ENCODE data around the gene ARIH2.
"Not testable (repeated sequence)": the region's sequence is repeated elsewhere in the genome, so short reads cannot be mapped to it uniquely, and the experiment has no call there.

Gene ARIH2

DNA sequence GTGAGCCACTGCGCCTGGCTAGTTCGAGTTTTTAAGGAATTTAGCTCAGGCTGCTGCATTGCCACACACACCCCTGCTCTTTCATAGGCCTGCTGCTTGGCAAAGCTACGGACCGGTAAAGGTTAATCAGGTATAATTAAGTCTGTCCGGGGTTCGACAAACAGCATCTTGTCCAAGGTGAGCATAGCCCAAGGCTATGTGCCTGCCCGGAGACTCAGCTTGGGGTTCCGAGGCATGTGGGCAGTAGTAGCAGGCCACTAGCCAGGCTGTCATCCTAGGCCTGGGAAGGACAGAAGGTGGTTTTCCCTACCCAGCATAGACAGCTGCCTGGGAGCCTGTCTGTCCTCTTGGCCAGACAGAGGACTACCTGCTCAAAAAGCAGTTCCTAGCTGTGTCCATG lies 78.0 kb downstream of the ARIH2 start:
- Histone ChIP-seq H3K4me1 (ENCODE audit: insufficient read depth, low read length) (peaks cover 5% of the 10 kb centered on the region), H3K9ac (ENCODE audit: low read depth, low read length) (no peak overlapping the region), H3K36me3 (ENCODE audit: insufficient read depth, low read length) (no peaks in the 10 kb centered on the region), H3K9me3 (ENCODE audit: control insufficient read depth, insufficient read depth, low read length) (no peaks in the 10 kb centered on the region)

DNA sequence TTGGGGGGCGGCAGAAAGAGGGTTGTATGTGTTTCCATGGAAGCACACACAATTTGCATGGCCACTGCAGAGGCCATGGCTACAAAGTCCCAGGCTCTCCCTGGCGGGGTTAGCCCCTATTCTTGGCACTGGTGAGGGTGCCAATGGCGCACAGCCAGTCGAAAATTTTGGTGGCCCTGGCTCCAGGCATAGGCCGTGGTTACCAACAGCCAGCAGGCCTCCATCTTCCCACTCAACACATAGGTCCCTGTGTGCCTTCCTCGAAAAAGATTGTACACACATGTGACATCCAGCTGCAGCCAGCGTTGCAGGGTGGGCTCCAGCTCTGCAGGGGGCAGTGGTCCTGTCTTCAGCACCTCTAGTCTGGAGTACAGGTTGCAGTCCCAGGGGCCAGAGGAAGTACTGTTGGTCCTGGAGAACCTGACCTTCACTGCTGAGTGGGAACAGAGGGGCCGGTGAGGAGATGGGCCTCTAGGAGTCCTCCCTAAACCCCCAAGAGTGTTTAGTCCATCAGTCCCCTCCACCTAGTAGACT lies 78.5 kb downstream of the ARIH2 start:
- H3K4me1 ChIP-seq (ENCODE audit: insufficient read depth, low read length), result peaks cover 5% of the 10 kb centered on the region; the same call in 1 of the 2 replicates
- H3K9me3 ChIP-seq (ENCODE audit: control insufficient read depth, insufficient read depth, low read length), result no peaks in the 10 kb centered on the region
- no peak overlapping the region for H3K9ac ChIP-seq (ENCODE audit: low read depth, low read length)
- no peaks in the 10 kb centered on the region for H3K36me3 ChIP-seq (ENCODE audit: insufficient read depth, low read length)

DNA sequence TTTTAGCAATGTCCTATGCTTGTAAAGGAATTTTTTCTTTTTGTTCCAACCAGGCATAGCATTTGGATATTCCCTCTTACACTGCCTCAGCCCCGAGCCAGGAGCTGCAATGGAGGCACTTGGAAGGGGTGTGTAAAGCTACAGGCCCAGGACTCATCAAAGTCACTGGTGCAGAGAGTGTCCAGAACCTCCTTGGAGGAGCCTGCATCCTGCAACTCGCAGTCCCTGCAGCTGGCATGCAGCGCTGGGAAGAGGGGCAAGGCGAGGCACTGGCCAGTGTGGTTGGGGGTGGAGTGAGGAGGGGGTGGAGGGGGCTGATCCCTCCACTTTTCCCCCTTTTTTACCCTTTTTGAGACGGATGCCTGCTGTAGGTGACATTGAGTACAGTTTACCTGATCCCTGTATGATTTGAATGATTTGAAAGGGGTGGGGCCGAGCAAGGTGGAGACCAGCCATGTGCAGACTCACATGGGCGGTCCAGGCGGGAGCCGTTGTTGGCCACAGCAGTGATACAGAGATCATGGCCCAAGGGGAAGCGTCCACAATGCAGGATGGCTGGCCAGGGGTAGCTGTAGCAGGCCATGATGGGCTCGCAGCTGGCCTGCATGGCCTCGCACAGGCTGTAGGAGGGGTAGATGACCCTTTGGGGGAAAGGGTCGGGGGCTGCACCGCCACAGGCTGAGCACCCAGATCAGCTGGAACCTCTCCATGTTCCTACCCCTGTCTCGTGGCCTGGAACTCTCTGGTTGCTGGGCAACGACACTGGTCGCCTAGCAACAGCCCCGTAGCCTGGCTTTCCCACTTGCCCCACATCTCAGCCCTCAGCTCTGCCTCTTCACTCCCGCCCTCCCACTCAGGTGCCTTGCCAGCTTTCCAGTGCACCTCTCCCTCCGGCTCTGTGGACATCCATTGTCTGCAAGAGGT lies 79.3 kb downstream of the ARIH2 start:
- Histone ChIP-seq H3K36me3 (ENCODE audit: insufficient read depth, low read length) (no peaks in the 10 kb centered on the region), H3K9me3 (ENCODE audit: control insufficient read depth, insufficient read depth, low read length) (no peaks in the 10 kb centered on the region), H3K4me1 (ENCODE audit: insufficient read depth, low read length) (peaks cover 5% of the 10 kb centered on the region; the same call in 1 of the 2 replicates), H3K9ac (ENCODE audit: low read depth, low read length) (no peak overlapping the region)

GRCh38 chr3:48999085-48999858 lies 80.6 kb downstream of the ARIH2 start:
- no peaks in the 10 kb centered on the region for H3K36me3 ChIP-seq (ENCODE audit: insufficient read depth, low read length)
- no peak overlapping the region for H3K9ac ChIP-seq (ENCODE audit: low read depth, low read length)
- H3K9me3 ChIP-seq (ENCODE audit: control insufficient read depth, insufficient read depth, low read length), result no peaks in the 10 kb centered on the region
- H3K4me1 ChIP-seq (ENCODE audit: insufficient read depth, low read length), result peaks cover 5% of the 10 kb centered on the region; the same call in 1 of the 2 replicates

DNA sequence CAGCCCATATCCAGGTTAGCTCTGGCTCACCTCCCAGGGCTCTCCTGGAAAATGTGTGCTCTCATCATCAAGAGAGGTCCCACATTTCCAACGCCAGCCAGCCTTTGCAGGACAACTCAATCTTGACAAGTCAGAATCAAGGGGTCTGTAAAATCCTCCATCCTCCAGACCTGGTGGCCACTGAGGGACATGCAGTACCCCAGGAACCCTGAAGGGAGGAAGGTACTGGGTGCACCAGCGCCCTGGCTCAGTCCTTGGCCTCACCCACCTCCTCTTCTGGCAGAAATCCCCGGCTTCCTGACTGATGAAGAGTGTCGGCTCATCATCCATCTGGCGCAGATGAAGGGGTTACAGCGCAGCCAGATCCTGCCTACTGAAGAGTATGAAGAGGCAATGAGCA lies 82.5 kb downstream of the ARIH2 start:
- Histone ChIP-seq H3K9me3 (ENCODE audit: control insufficient read depth, insufficient read depth, low read length) (no peaks in the 10 kb centered on the region), H3K9ac (ENCODE audit: low read depth, low read length) (no peak overlapping the region), H3K36me3 (ENCODE audit: insufficient read depth, low read length) (no peaks in the 10 kb centered on the region), H3K4me1 (ENCODE audit: insufficient read depth, low read length) (peaks cover 5% of the 10 kb centered on the region; the same call in 1 of the 2 replicates)

DNA sequence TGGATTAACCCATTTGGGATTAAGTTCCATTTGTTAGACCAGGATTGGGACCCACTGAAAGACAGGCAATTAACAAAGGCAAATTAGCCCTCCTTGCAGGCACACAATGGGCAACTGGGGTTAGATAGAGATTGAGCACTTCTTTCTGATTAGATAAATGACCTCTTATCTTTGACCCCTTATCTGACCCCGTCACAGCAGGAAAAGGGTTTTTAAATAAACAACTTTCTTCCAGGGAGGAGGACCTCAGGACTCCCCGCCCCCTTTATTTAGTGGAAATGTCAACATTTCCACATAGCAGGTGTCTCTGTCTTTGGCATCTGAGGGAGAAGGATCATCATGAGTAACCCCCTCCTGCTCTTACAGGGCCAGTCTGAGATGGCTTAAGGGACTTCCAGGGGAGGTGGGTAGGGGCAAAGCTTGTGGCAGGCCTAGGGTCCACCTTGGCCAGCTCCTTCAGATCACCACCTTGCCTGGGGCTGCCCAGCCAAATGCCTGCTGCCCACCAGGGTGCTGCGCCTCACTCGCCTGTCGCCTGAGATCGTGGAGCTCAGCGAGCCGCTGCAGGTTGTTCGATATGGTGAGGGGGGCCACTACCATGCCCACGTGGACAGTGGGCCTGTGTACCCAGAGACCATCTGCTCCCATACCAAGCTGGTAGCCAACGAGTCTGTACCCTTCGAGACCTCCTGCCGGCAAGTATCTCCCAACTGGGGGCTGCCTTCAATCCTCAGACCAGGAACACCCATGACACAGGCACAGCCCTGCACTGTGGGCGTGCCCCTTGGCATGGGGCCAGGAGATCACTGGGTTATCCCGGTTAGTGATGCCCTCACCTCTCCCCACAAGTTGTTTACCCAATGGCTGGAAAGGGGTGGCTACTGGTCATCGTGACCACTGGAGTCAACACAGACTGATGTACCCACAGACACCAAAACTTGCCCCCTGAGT lies 86.0 kb downstream of the ARIH2 start:
- no peaks in the 10 kb centered on the region for H3K36me3 ChIP-seq (ENCODE audit: insufficient read depth, low read length)
- H3K9me3 ChIP-seq (ENCODE audit: control insufficient read depth, insufficient read depth, low read length), result no peaks in the 10 kb centered on the region
- 0 out of 2 replicates have a peak, but pooled peaks cover 2% of the 10 kb centered on the region for H3K4me1 ChIP-seq (ENCODE audit: insufficient read depth, low read length)
- H3K9ac ChIP-seq (ENCODE audit: low read depth, low read length), result no peak overlapping the region

DNA sequence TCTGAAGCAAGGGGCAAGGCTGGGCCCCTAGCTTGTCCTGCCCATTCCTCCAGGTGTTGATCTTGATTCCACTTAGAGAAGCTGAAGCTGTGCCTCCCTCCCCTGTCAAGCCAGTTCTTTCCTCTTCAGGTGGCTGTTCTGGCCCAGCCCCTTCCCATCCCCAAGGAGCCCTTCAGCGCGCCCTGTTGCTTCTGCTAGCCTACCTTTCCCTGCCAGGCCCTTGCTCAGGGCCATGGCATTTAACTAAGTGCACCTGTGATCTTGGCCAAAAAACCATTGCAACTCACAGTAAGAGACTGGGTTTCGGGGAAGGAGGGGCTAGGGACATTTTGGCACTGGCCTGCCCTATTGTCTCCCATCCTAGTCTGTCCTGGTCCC lies 86.7 kb downstream of the ARIH2 start:
- no peaks in the 10 kb centered on the region for H3K9me3 ChIP-seq (ENCODE audit: control insufficient read depth, insufficient read depth, low read length)
- no peak overlapping the region for H3K9ac ChIP-seq (ENCODE audit: low read depth, low read length)
- no peaks in the 10 kb centered on the region for H3K36me3 ChIP-seq (ENCODE audit: insufficient read depth, low read length)
- 0 out of 2 replicates have a peak, but pooled peaks cover 2% of the 10 kb centered on the region for H3K4me1 ChIP-seq (ENCODE audit: insufficient read depth, low read length)

DNA sequence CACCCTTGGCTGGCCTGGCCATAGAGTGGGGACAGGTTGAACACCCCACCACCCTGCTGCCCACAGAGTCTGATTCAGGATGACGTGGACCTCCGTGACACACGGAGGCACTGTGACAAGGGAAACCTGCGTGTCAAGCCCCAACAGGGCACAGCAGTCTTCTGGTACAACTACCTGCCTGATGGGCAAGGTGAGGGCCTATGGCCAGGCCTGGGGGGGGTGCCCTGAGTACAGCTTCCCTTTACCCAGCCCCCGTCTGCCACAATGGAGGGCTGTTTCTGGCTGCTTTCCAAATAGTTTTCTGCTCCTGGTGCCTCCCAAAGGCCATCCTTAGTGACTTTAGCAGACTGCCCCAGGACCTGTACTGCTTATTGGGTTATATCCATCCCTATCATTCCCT lies 87.4 kb downstream of the ARIH2 start:
- Histone ChIP-seq H3K9me3 (ENCODE audit: control insufficient read depth, insufficient read depth, low read length) (no peaks in the 10 kb centered on the region), H3K36me3 (ENCODE audit: insufficient read depth, low read length) (no peaks in the 10 kb centered on the region), H3K9ac (ENCODE audit: low read depth, low read length) (peak overlapping the region; percentile 84), H3K4me1 (ENCODE audit: insufficient read depth, low read length) (0 out of 2 replicates have a peak, but pooled peaks cover 2% of the 10 kb centered on the region)

- Histone ChIP-seq H3K4me1 (ENCODE audit: insufficient read depth, low read length) (0 out of 2 replicates have a peak, but pooled peaks cover 2% of the 10 kb centered on the region), H3K36me3 (ENCODE audit: insufficient read depth, low read length) (peaks cover 2% of the 10 kb centered on the region; the same call in 1 of the 2 replicates), H3K9me3 (ENCODE audit: control insufficient read depth, insufficient read depth, low read length) (no peaks in the 10 kb centered on the region), H3K9ac (ENCODE audit: low read depth, low read length) (peak overlapping the region; percentile 84)
These were observed 87.9 kb downstream of the ARIH2 start for GRCh38 chr3:49006408-49007067.

GRCh38 chr3:49007068-49007770 lies 88.6 kb downstream of the ARIH2 start, which contains the start of gene WDR6:
Gene WDR6, plus strand, starts transcription at chr3:49007391. Its CDS starts 41 bp downstream, at chr3:49007432.
- no peaks in the 10 kb centered on the region for H3K9me3 ChIP-seq (ENCODE audit: control insufficient read depth, insufficient read depth, low read length)
- peak within 1 kb of the TSS; percentile 84 for H3K9ac ChIP-seq (ENCODE audit: low read depth, low read length)
- H3K36me3 ChIP-seq (ENCODE audit: insufficient read depth, low read length), result peaks cover 3% of the 10 kb centered on the region; the same call in 1 of the 2 replicates
- H3K4me1 ChIP-seq (ENCODE audit: insufficient read depth, low read length), result 0 out of 2 replicates have a peak, but pooled peaks cover 2% of the 10 kb centered on the region

GRCh38 chr3:49007771-49008528 lies 89.3 kb downstream of the ARIH2 start:
- Histone ChIP-seq H3K9ac (ENCODE audit: low read depth, low read length) (peak overlapping the region; percentile 84), H3K4me1 (ENCODE audit: insufficient read depth, low read length) (0 out of 2 replicates have a peak, but pooled peaks cover 2% of the 10 kb centered on the region), H3K36me3 (ENCODE audit: insufficient read depth, low read length) (peaks cover 3% of the 10 kb centered on the region; the same call in 1 of the 2 replicates), H3K9me3 (ENCODE audit: control insufficient read depth, insufficient read depth, low read length) (no peaks in the 10 kb centered on the region)

GRCh38 chr3:49008627-49009026 lies 90.0 kb downstream of the ARIH2 start:
- not testable (repeated sequence) for H3K4me1 ChIP-seq (ENCODE audit: insufficient read depth, low read length); H3K36me3 ChIP-seq (ENCODE audit: insufficient read depth, low read length); H3K9me3 ChIP-seq (ENCODE audit: control insufficient read depth, insufficient read depth, low read length)
- peak overlapping the region; percentile 84; the same call in 1 of the 2 replicates for H3K9ac ChIP-seq (ENCODE audit: low read depth, low read length)
